Endodermal cell (in vitro differentiated cells): Measurements from ENCODE around the gene DEUP1. TPM values are rescaled to one million over a fixed set of nuclear protein-coding genes. Genes with fewer than 3 reads are reported as not detected.

ENCODE experiments used
- DNase-seq: peaks from one replicate; pipeline ENCODE4 v3.0.0-alpha.2; 2017
- H3K27ac ChIP-seq: 2 replicates; pipeline ENCODE4 v1.5.1; 2013; ENCODE audit warnings: mild to moderate bottlenecking, low read depth, low read length, moderate library complexity
- H3K27me3 ChIP-seq: 2 replicates; pipeline ENCODE4 v1.6.1; 2013; ENCODE audit warnings: mild to moderate bottlenecking, low read length, moderate library complexity; ENCODE audit not compliant: insufficient read depth, control insufficient read depth, poor library complexity, severe bottlenecking
- H3K36me3 ChIP-seq: 2 replicates; pipeline ENCODE4 v1.7.0; 2013; ENCODE audit warnings: mild to moderate bottlenecking, low read length, moderate library complexity; ENCODE audit not compliant: control insufficient read depth, insufficient read depth
- H3K4me1 ChIP-seq: one replicate; pipeline ENCODE4 v1.7.0; 2013; ENCODE audit warnings: low read length; ENCODE audit not compliant: control insufficient read depth, insufficient read depth
- H3K4me3 ChIP-seq: 2 replicates; pipeline ENCODE4 v1.5.1; 2013; ENCODE audit warnings: mild to moderate bottlenecking, low read length, moderate library complexity
- H3K9ac ChIP-seq: 2 replicates; pipeline ENCODE4 v1.6.1; 2013; ENCODE audit warnings: mild to moderate bottlenecking, low read length, moderate library complexity; ENCODE audit not compliant: poor library complexity, severe bottlenecking; ENCODE audit errors: extremely low read depth
- H3K9me3 ChIP-seq: 2 replicates; pipeline ENCODE4 v1.6.1; 2013; ENCODE audit warnings: mild to moderate bottlenecking, low read length, moderate library complexity; ENCODE audit not compliant: control insufficient read depth
- H3K27ac Mint-ChIP-seq: 2 replicates; pipeline ENCODE4 v1.8.0; 2020; ENCODE audit warnings: mixed read lengths
- H3K27me3 Mint-ChIP-seq: 2 replicates; pipeline ENCODE4 v1.8.0; 2021; ENCODE audit warnings: mild to moderate bottlenecking, mixed read lengths; ENCODE audit not compliant: insufficient read depth
- H3K36me3 Mint-ChIP-seq: 2 replicates; pipeline ENCODE4 v1.8.0; 2020; ENCODE audit warnings: low read depth, mixed read lengths
- H3K4me1 Mint-ChIP-seq: 2 replicates; pipeline ENCODE4 v1.8.0; 2020; ENCODE audit warnings: mixed read lengths
- H3K4me3 Mint-ChIP-seq: 2 replicates; pipeline ENCODE4 v1.8.0; 2020; ENCODE audit warnings: mild to moderate bottlenecking, moderate library complexity, mixed read lengths
- H3K9me3 Mint-ChIP-seq: 2 replicates; pipeline ENCODE4 v1.8.0; 2020; ENCODE audit warnings: mild to moderate bottlenecking, mixed read lengths
- WGBS, 2 experiments: methylation state at CpG; one replicate each; pipeline versions ENCODE4 v1.1.5 to v1.1.7; 2013; ENCODE audit warnings: missing lambda C conversion rate in 2 of 2, mixed read lengths in 1 of 2; ENCODE audit not compliant: insufficient coverage in 1 of 2, insufficient read length in 1 of 2; 5-methylcytosine and 5-hydroxymethylcytosine counted together
- total RNA-seq, 2 donors: library from RNA; stranded (reverse); fragmentation: NEBNext Ultra II Directional in 1 of 2; extraction: Animal tissue kit (Norgen Biotek cat#: 25700) in 1 of 2; gene quantifications; 2 replicates in 1 of 2; 3 replicates in 1 of 2; pipeline ENCODE4 v1.2.1, GENCODE V29; 2021
- TF ChIP-seq, protein P1 (sequence below): fragments of 200-600 bp; sonication (generic); conservative IDR thresholded peaks from 2 replicates; pipeline ENCODE4 v1.5.0; 2021; ENCODE audit warnings: antibody characterized with exemption, mild to moderate bottlenecking

DEUP1 gene
- total RNA-seq, 2 donors from 2014 or later = 0.29 TPM; not detected in 1

DNA sequence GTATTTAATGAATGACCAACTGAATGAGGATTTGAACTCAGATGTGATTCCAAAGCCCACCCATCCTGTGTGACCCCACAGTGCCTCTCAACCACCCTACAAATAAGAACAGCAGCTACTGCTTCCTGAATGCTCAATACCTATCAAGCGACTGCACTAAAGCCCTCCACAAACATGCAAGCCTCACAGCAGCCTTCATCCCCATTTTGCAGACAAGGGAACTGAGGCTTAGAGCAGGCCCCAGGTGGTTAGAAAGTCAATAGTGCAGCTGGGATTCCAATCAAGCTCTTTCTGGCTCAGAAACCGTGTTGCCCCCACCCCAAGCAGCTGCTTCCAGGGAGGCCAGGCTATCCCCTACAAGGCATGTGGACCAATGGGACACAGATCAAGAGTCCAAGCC lies 155.4 kb downstream of the DEUP1 start:
- H3K4me3 ChIP-seq = no peak overlapping the region
- Mint-ChIP-seq H3K27me3 (no peaks in the 10 kb centered on the region), H3K4me1 (peaks cover 30% of the 10 kb centered on the region), H3K4me3 (no peak overlapping the region), H3K27ac (no peak overlapping the region), H3K36me3 (peaks cover 4% of the 10 kb centered on the region), H3K9me3 (no peaks in the 10 kb centered on the region)
- no peak overlapping the region for H3K9ac ChIP-seq
- H3K9me3 ChIP-seq = no peaks in the 10 kb centered on the region
- peaks cover 16% of the 10 kb centered on the region for H3K4me1 ChIP-seq
- no peaks in the 10 kb centered on the region for H3K27me3 ChIP-seq
- no peaks in the 10 kb centered on the region for H3K36me3 ChIP-seq
- H3K27ac ChIP-seq = no peak overlapping the region
- TF ChIP-seq, protein P1, sequence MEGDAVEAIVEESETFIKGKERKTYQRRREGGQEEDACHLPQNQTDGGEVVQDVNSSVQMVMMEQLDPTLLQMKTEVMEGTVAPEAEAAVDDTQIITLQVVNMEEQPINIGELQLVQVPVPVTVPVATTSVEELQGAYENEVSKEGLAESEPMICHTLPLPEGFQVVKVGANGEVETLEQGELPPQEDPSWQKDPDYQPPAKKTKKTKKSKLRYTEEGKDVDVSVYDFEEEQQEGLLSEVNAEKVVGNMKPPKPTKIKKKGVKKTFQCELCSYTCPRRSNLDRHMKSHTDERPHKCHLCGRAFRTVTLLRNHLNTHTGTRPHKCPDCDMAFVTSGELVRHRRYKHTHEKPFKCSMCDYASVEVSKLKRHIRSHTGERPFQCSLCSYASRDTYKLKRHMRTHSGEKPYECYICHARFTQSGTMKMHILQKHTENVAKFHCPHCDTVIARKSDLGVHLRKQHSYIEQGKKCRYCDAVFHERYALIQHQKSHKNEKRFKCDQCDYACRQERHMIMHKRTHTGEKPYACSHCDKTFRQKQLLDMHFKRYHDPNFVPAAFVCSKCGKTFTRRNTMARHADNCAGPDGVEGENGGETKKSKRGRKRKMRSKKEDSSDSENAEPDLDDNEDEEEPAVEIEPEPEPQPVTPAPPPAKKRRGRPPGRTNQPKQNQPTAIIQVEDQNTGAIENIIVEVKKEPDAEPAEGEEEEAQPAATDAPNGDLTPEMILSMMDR = no peak
- WGBS, 2 experiments = 89 to 90% methylated on average over 1 to 2 of the region's 2 CpGs
- no peak for DNase-seq

DNA sequence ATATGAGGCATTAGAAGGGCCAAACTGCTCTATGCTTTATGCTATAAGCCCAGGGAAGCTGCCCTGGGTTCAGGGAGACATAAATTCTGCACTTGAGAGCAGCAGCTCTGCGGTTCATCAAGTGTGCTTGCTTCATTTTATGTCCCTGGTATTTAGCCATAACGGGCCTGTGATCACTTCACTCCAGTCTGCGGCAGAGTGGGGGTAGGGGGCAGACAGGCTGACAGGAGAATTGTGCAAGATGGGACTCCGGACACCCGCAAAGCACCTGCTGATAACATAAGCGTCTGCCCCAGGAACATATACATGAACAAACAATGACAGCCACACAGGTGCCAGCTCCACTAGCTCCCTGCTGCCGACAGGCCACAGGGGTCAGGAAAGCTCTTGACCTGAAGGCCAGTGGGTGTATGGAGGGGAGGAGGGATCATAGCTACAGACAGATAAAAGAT lies 156.5 kb downstream of the DEUP1 start:
- H3K27ac Mint-ChIP-seq = no peak overlapping the region
- no peaks in the 10 kb centered on the region for H3K27me3 ChIP-seq
- no peaks in the 10 kb centered on the region for H3K27me3 Mint-ChIP-seq
- H3K9me3 ChIP-seq = no peaks in the 10 kb centered on the region
- no peak overlapping the region for H3K27ac ChIP-seq
- no peak for DNase-seq
- TF ChIP-seq, protein P1 = no peak
- peaks cover 40% of the 10 kb centered on the region for H3K4me1 Mint-ChIP-seq
- H3K36me3 ChIP-seq = no peaks in the 10 kb centered on the region
- no peak overlapping the region for H3K9ac ChIP-seq
- no peak overlapping the region for H3K4me3 Mint-ChIP-seq
- peaks cover 16% of the 10 kb centered on the region for H3K4me1 ChIP-seq
- no peaks in the 10 kb centered on the region for H3K9me3 Mint-ChIP-seq
- WGBS, 2 experiments = 31 to 72% methylated on average over 2 to 6 of the region's 7 CpGs
- peaks cover 4% of the 10 kb centered on the region for H3K36me3 Mint-ChIP-seq
- no peak overlapping the region for H3K4me3 ChIP-seq

Other genes with a start within 250 kb of the DEUP1 start
- 10 to 100 TPM; 31.7 to 47.5 TPM for gene SLC36A4, start 132.8 kb upstream of the DEUP1 start, total RNA-seq
- 10 to 100 TPM; 27.3 to 47.7 TPM for gene SMCO4, start 212.6 kb downstream of the DEUP1 start, total RNA-seq